VCaP (cell line): ENCODE data around the gene HSD17B4.
"Not testable (repeated sequence)": the region's sequence is repeated elsewhere in the genome, so short reads cannot be mapped to it uniquely, and the experiment has no call there.

ENCODE experiments used
- H3K27ac ChIP-seq: fragments of 450-650 bp; 2 replicates; pipeline ENCODE4 v1.5.1; 2017
- CTCF ChIP-seq: fragments of 450-650 bp; conservative IDR thresholded peaks from 2 replicates; pipeline ENCODE4 v1.5.1; 2017; ENCODE audit warnings: mild to moderate bottlenecking, moderate library complexity

The HSD17B4 gene

GRCh38 chr5:119445544-119445943 lies 6.8 kb upstream of the HSD17B4 start:
- no peak for TF ChIP-seq CTCF

GRCh38 chr5:119449882-119450281 lies 2.4 kb upstream of the HSD17B4 start:
- no peak overlapping the region for H3K27ac ChIP-seq
- no peak for TF ChIP-seq CTCF

More at GRCh38 chr5:119445544-119445943, 6.8 kb upstream of the HSD17B4 start:
- H3K27ac ChIP-seq, result no peak overlapping the region

- not testable (repeated sequence) for H3K27ac ChIP-seq
Observed at GRCh38 chr5:119450627-119451026, 1.7 kb upstream of the HSD17B4 start.

- no peak for TF ChIP-seq CTCF
Observed at GRCh38 chr5:119451561-119451960, 736 bp upstream of the HSD17B4 start.

GRCh38 chr5:119452060-119452372 lies 281 bp upstream of the HSD17B4 start:
- peak overlapping the region; percentile 86 for H3K27ac ChIP-seq

More at GRCh38 chr5:119451561-119451960, 736 bp upstream of the HSD17B4 start:
- H3K27ac ChIP-seq, result peak overlapping the region; percentile 86; the same call in 1 of the 2 replicates

GRCh38 chr5:119453040-119453373 lies 710 bp downstream of the HSD17B4 start:
- H3K27ac ChIP-seq, result peak overlapping the region; percentile 86
- TF ChIP-seq CTCF, result no peak

More at GRCh38 chr5:119452060-119452372, 281 bp upstream of the HSD17B4 start:
- TF ChIP-seq CTCF, result no peak

- peak overlapping the region; percentile 86; the same call in 1 of the 2 replicates for H3K27ac ChIP-seq
Observed at GRCh38 chr5:119454171-119454570, 1.9 kb downstream of the HSD17B4 start.

More at GRCh38 chr5:119454171-119454570, 1.9 kb downstream of the HSD17B4 start:
- no peak for TF ChIP-seq CTCF
